Fibroblast of skin of right biceps (primary cell): Measurements from ENCODE around the gene ZC3H4.

Experiments used
- DNase-seq: peaks from one replicate; pipeline ENCODE4 v3.0.0-alpha.2; 2013

The ZC3H4 gene

DNA sequence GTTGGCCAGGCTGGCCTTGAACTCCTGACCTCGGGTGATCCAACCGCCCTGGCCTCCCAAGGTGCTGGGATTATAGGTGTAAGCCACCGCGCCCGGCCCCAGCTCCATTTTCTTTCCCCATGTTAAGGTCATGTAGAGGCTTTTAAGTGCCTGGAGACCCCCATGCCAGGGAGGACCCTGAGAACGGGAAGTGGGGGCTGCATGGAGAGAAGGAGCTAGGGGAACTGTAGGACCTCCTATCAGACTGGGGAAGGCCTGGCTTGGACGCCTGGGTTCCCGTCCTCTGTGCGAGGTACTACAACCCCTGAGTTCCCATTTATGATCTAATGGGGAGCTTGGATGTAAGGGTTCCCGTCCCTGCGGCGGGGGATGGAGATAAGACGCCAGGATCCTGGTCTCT lies 94.7 kb downstream of the ZC3H4 start:
- DNase-seq: no peak
